ENCODE results near the gene DNMT1.

The DNMT1 gene

DNA sequence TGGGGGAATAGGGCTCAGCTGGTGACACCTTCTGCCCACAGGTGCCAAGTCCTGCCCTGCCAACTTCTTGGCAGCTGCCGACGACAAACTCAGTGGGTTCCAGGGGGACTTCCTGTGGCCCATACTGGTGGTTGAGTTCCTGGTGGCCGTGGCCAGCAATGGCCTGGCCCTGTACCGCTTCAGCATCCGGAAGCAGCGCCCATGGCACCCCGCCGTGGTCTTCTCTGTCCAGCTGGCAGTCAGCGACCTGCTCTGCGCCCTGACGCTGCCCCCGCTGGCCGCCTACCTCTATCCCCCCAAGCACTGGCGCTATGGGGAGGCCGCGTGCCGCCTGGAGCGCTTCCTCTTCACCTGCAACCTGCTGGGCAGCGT is 81.2 kb downstream of the DNMT1 start:
- TF ChIP-seq, protein P1, sequence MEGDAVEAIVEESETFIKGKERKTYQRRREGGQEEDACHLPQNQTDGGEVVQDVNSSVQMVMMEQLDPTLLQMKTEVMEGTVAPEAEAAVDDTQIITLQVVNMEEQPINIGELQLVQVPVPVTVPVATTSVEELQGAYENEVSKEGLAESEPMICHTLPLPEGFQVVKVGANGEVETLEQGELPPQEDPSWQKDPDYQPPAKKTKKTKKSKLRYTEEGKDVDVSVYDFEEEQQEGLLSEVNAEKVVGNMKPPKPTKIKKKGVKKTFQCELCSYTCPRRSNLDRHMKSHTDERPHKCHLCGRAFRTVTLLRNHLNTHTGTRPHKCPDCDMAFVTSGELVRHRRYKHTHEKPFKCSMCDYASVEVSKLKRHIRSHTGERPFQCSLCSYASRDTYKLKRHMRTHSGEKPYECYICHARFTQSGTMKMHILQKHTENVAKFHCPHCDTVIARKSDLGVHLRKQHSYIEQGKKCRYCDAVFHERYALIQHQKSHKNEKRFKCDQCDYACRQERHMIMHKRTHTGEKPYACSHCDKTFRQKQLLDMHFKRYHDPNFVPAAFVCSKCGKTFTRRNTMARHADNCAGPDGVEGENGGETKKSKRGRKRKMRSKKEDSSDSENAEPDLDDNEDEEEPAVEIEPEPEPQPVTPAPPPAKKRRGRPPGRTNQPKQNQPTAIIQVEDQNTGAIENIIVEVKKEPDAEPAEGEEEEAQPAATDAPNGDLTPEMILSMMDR (IDR thresholded peaks at IDR 0.05; ENCODE audit: extremely low read depth, insufficient read depth, missing control alignments): no peak
- in situ Hi-C loops (cut with MboI; ENCODE audit: low pct_unique_long_range_greater_than_20kb, low sequenced_read_pairs, unreplicated experiment): no loop called here
- no peak for DNase-seq (ENCODE audit: low spot score)

DNA sequence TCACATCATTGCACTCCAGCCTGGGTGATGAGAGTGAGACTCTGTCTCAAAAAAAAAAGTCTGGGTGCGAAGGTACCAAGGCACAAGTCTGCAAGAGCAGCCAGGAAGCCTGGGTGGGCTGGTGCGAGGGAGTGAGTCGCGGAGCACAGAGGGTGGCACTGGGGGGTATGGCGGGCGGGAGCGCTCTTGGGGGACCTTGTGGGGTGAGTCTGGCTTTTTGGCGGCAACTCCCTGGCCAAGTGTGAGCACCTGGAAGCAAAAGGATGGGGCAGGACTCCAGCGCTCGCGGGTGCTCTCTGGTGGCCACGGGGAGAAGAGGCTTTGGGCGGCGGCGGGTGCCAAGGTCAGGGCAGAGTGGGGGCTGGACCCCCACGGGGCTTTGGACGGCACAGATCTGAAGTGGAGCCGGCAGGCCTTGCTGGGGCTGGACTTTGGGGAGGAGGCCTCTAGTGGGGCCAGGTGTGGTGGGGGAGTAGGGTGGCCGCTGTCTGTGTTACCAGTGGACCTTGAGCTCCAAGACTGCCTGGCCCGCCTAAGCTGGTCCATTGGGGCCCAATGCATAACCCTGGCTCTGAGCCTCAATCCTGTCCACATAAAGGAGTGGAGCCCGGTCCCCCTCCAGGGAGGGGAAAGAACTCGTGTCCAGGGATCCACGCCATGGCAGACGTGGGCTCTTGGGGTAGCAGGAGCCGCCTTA is 81.7 kb downstream of the DNMT1 start:
- TF ChIP-seq, protein P1 (IDR thresholded peaks at IDR 0.05; ENCODE audit: extremely low read depth, insufficient read depth, missing control alignments): peak; percentile 84
- in situ Hi-C loops (cut with MboI; ENCODE audit: low pct_unique_long_range_greater_than_20kb, low sequenced_read_pairs, unreplicated experiment): no loop called here
- DNase-seq (ENCODE audit: low spot score): peak; percentile 68

DNA sequence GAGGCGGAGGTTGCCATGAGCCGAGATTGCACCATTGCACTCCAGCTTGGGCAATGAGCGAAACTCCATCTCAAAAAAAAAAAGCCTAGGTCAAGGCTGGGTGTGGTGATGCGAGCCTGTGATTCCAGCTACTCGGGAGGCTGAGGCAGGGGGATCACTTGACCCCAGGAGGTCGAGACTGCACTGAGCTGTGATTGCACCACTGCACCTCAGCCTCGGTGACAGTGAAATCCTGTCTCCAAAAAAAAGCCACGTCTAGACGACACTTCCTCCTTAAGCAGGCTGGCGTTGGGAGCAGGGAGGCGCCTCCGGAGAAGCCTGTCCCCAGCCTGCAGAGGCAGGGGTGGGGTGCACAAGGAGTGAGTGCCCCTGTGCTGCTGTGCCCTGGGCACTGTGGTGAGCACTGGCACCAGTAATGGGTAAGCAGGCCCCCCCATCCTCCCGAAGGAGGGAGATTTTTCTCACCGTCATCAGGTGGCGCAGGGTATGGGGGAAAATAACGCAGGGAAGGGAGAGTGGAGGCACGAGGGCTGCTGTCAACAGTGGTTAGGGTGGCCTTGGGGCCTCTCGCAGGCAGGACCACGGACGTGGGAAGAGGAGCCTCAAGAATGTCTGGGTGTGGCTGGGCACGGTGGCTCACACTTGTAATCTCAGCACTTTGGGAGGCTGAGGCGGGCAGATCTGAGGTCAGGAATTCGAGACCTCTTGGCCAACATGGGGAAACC is 82.6 kb downstream of the DNMT1 start:
- in situ Hi-C loops (cut with MboI; ENCODE audit: low pct_unique_long_range_greater_than_20kb, low sequenced_read_pairs, unreplicated experiment): no loop called here
- TF ChIP-seq, protein P1 (IDR thresholded peaks at IDR 0.05; ENCODE audit: extremely low read depth, insufficient read depth, missing control alignments): no peak
- DNase-seq (ENCODE audit: low spot score): no peak

DNA sequence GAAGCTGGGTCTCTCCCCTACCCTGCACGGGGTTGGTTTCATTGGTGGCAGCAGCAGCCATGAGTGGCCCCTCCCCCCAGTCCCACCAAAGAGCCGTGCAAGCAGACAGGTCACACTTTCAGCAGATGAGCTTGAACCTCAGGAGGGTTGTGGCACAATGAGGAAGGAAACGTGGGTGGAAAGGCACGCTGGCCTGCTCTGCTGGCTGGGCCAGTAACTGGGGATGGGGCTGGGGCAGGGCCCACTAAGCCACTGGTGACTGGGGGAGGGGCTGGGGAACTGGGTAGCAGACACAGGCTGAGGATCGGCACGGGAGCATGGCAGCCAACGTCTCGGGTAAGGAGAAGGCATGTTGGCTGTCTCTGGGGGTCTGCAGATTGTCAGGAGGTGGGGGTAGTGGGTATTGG is 83.3 kb downstream of the DNMT1 start, which contains the start of gene P2RY11:
P2RY11 (plus strand) TSS at position 289 of the 407 bp plus-strand sequence; CDS start at position 318, 29 bp downstream.
- DNase-seq (ENCODE audit: low spot score): peak; percentile 54
- TF ChIP-seq, protein P1 (IDR thresholded peaks at IDR 0.05; ENCODE audit: extremely low read depth, insufficient read depth, missing control alignments): no peak
- in situ Hi-C loops (cut with MboI; ENCODE audit: low pct_unique_long_range_greater_than_20kb, low sequenced_read_pairs, unreplicated experiment): no loop called here

DNA sequence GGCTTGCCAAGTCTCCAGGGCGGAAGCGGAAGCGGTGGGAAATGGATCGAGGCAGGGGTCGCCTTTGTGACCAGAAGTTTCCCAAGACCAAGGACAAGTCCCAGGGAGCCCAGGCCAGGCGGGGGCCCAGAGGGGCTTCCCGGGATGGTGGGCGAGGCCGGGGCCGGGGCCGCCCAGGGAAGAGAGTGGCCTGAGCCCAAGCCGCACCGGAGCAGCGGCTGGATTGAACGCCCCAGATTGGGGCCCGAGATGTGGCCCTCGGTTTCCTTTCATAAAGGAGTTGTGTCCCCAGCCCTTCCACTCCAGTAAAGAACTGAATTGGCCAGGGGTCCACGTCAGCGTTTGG is 83.8 kb downstream of the DNMT1 start:
- no peak for DNase-seq (ENCODE audit: low spot score)
- TF ChIP-seq, protein P1 (IDR thresholded peaks at IDR 0.05; ENCODE audit: extremely low read depth, insufficient read depth, missing control alignments): no peak
- in situ Hi-C loops (cut with MboI; ENCODE audit: low pct_unique_long_range_greater_than_20kb, low sequenced_read_pairs, unreplicated experiment): no loop called here

DNA sequence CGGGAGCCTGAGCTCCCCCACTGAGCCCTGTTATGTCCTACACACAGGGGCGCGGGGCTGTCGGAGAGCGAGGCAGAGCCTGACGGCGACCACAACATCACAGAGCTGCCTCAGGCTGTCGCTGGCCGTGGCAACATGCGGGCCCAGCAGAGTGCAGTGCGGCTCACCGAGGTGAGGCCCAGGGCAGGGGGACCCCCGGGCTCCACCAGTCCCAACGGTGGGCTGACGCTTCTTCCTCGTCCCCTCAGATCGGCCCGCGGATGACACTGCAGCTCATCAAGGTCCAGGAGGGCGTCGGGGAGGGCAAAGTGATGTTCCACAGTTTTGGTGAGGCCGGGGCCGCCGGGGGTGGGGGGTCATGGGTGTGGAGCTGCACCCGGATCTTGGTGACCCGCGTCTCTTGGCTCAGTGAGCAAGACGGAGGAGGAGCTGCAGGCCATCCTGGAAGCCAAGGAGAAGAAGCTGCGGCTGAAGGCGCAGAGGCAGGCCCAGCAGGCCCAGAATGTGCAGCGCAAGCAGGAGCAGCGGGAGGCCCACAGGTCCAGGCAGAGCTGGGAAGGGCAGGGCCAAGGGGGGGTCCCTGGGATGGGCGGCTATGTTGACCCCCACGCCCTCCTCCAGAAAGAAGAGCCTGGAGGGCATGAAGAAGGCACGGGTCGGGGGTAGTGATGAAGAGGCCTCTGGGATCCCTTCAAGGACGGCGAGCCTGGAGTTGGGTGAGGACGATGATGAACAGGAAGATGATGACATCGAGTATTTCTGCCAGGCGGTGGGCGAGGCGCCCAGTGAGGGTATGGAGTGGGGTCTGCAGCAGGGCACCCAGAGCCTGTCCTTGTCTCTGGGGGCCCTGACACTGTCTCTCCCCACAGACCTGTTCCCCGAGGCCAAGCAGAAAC is 84.4 kb downstream of the DNMT1 start:
- no peak for DNase-seq (ENCODE audit: low spot score)
- TF ChIP-seq, protein P1 (IDR thresholded peaks at IDR 0.05; ENCODE audit: extremely low read depth, insufficient read depth, missing control alignments): no peak
- in situ Hi-C loops (cut with MboI; ENCODE audit: low pct_unique_long_range_greater_than_20kb, low sequenced_read_pairs, unreplicated experiment): no loop called here

Data from GM13977 (cell line).